GM20431 (cell line): Measurements from ENCODE around the gene LRRC7.
"Not testable (repeated sequence)": the region's sequence is repeated elsewhere in the genome, so short reads cannot be mapped to it uniquely, and the experiment has no call there.

Experiments
- in situ Hi-C: fragments of 300-500 bp; cut with MseI, MboI; formaldehyde crosslinking; loops from one replicate; pipeline ENCODE4 v1.15.0; 2020; ENCODE audit warnings: low sequenced_read_pairs; ENCODE audit not compliant: unreplicated experiment

The LRRC7 gene

DNA sequence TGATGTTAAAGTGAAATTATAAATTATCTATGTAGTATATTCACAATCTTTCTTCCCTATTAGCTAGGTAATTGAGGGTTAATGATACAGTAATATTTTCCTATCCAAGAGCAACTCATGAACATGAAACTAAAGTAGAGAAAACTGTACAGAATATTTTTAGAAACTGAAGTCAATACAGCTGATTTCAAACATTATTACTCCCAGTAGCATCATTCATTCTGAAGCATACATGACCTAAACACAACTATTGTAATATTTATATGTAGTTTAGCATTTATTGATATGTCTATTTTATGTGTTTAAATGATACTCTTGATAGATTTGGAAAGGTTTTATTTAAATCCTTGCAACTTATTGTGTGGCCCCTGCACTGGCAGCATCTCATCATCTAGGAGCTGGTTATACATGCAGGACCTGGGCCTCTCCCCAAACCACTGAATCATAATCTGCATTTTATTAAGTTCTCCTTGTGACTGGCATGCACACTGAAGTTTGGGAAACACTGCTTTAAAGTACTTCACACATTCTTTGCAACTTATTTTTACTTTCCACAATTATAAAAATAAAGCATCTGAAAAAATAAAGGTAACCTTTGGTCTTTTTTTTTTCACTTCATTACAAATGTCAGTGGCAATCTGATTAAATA, 437.8 kb downstream of the LRRC7 start:
- in situ Hi-C loops: no loop called here

DNA sequence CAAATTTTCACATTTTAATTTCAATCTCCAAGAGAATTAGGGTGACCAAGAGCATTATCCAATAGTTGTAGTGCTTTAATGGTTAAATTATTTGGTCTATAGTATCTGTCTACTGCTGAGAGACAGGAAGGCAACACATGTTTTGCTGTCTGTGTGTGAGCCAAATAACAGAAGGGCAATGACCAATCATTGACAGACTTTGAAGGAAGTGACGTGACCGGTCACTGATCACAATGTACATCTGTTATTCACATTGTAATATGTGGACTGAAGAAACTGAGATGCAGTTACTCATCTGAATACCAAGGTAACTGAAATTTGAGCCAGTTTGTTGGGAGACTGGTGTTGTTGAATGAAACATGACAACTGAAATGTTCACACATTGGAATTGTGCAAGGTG, 440.9 kb downstream of the LRRC7 start:
- in situ Hi-C loops: no loop called here

DNA sequence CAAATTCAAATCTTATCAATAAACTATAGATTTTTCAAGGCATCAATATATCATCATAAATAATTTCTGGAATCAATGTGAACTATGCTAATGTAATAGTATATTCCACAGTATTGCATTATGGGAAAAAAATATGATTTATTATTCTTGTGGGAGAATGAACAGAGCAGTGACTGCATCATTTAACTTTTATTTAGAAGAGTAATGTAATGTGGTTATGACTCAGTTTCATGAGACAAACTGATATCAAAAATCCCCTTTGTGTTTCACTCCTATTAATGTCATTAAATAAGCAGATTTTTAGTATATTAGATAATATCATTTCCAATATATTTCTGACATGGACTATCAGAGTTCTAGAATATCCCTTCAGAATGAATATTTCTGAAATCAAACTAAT, 450.0 kb downstream of the LRRC7 start:
- in situ Hi-C loops: no loop called here

DNA sequence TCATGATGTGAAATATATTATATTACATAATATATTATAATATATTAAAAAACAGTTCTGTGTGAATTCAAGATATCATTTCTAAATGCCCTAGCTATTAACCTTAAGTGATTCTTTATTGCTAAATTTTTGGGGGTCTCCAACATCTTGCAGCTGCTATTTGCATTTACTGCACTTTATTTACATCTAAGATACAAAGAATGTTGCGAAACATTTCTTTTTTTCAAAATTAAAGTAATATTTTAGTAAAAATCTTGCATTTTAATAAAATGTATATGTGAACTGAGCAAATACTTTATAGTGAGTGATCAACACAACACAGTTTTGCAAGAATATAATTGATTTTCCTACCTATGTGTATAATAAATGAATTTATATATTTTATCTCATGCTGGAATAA, 456.6 kb downstream of the LRRC7 start:
- in situ Hi-C loops: no loop called here

DNA sequence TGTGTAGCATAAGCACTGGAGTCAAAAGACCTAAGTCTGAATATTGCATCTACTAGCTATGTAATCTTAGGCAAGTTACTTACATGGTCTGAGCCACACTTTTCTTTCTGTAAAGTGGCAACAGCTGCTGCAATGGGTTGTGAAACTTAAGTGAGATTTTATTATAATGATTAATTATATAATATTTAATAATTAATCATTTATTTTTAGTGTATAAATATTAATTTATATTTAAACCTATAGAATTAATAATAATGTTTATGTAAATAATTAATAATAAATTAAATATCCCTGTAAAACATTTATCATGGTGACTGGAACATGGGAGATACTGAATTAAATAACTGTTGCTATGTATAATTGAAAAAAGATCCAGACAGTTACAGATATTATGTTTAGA, 457.3 kb downstream of the LRRC7 start:
- in situ Hi-C loops: no loop called here

DNA sequence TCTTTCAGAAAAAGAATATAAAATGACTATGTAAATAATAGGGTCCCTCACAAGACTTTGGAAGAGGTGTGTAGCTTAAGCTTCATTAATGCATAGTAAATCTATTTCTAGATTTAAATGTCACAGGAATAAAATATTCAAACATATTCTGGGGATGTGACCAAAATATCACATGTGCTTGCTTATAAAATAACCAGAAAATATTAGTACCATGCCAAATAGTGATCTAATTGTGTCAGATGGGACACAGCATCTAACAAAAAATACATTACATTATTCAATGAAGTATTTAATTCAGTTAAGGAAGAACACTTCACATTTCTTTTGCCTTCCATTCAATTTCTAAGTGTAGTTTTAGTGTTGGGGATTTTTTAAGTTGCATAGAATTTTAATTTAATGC, 458.1 kb downstream of the LRRC7 start:
- in situ Hi-C loops: no loop called here

DNA sequence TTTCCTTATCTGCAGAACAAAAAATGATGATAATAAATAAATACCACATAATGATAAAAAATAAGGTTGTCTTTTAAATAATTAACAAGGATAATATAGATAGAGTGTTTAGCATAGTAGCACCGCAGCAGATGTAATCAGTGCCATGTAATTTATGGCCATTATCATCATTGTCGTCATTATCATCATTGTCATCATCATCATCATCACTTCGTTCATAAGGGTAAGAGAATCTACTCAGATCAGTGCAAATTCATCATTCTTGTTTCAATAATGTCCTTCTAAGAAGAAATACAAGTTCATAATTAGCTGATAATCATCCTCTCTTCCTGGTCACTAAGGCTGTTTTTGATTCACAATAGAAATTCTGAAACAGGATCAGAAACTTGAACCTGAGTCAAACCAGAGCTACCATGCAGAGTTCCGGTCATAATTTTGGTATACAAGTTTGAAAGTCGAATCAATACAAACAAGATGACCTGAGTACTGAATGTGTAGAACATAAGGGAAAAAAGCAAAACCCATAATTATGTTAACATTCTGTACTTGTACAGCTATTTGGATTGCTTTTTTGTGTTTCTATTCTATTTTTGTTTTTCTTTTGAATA, 465.6 kb downstream of the LRRC7 start:
- in situ Hi-C loops: no loop called here

DNA sequence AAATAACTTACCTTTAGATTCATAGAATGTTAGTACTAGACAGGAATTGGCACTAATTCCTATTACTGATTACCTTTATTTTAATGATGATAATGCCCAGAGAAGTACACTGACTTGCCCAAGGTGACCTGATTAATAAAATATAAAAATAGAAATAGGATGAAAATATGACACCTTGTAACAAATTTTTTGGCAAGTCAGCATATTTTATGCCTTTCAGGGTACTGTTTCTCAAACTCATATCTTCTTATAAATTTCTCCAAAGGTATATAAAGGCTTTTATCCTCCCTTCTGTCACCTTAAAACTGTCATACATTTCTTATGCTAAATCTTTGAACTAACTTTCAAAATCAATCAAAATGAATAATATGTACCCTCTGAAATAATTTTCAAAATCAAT, 466.2 kb downstream of the LRRC7 start:
- in situ Hi-C loops: no loop called here

DNA sequence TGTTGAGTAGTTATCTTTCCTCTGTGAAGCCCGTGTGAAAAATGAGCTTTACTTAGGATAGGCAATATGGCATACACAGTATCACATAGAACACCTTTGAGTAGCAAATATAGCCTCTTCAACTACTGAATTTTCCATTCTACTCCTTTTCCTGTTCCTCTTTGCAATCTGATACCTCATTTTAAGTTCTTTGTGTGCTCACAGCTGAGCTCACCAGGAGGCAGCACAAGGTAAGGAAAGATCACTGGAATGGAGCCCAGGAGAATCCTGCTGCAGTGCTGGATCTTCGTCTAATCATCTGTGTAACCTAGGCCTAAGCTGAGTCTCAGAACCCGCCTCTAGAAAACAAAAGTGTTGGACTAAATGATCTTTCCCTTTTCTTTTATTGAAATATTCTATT, 466.7 kb downstream of the LRRC7 start:
- in situ Hi-C loops: no loop called here

DNA sequence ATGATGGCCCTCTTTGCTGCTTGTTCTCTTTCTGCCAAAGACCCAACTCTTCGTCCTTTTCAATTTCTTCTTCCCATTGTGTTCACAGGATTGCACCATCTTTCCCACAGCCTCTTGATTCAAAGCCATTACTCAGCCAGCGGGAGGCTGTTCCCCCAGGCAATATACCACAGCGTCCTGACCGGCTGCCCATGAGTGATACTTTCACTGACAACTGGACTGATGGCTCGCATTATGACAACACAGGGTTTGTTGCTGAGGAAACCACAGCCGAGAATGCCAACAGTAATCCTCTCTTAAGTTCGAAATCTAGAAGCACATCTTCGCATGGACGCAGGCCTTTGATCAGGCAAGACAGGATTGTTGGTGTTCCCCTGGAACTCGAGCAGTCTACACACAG, 470.3 kb downstream of the LRRC7 start:
- in situ Hi-C loops: no loop called here

DNA sequence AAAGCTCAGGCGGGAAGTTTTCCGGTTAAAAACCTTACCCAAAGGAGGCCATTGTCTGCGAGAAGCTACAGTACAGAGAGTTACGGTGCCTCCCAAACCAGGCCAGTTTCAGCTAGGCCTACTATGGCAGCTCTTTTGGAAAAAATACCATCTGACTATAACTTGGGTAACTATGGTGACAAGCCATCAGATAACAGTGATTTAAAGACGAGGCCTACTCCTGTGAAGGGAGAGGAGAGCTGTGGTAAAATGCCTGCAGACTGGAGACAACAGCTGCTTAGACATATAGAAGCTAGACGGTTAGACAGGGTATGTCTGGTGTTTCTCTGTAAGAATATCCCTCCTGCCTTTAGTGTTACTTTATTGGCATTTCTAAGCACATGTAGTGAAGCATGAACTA, 471.8 kb downstream of the LRRC7 start:
- in situ Hi-C loops: no loop called here

DNA sequence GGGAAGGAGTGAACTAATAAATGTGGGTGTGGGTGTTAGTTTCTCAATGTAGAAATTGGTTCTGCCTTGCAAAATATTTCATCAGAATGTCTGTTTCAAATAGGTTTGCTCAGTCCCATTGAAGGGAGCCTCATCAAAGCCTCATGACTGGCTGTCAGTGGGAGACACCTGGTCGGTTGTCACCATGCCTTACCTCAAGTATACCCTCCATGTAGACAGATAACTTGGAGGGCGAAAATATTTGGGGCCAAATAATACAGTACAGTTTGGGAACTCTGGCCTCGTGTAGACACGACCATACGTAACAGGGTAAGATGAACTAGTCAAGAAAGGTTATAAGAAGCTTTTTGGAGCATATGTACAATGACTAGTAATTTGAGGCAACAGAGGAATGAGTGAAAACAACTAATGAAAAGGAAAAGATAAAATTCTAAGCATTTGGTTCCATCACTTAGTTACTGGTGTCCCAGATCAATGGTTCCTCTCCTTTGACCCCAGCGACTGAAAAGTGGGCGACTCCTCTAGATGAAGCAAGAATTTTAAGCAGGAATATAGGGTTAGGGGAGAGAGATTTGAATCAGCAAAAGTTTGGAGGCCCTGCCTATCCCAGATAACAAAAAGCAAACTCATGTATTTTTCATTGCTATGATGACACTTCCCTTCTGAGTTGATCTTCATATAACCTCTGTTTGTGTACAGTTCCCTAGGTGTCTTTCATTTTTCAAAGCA, 473.8 kb downstream of the LRRC7 start:
- in situ Hi-C loops: no loop called here

DNA sequence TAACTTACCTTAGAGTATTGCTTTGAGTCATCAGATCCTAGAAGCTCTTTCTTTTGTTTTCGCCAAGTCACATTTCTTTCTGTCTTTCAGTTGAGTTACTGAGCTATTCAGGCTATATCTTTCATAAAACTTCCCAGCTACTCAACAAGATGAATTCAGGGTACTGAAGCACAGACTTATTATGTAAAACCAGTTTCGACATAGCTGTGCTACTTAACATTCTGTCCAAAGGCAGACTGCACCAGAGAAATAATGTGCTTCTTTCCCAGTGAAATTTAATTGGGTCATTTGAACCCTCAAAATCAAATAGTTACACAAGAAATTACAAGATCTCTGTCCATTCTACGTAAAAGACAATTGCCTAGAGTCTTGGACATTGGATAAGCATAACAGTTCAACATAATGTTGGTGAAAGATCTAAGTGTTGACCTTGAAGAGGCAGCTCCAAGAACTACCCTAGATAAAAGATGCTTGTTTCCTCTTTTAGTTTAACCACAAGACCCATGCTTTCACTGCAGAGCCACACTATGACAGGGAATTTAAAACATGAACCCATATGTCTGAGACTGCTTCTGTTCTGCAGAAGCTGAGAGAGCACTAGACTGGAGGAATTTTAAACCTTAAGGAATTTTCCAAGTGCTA, 474.5 kb downstream of the LRRC7 start:
- in situ Hi-C loops: no loop called here

DNA sequence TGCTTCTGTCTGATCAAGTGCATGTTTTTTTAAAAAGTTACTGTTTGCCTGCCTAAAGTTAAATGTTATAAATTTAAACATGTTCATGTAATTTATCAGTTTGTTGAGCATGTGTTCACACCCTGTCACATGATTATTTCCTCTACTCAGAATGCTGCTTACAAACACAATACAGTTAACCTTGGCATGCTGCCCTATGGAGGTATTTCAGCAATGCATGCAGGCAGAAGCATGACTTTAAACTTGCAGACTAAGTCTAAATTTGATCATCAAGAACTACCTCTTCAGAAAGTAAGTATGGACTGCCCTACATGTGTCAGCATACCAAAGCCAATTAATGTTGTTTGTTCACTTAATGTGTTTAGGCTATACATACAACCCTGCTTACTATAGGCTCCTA, 476.1 kb downstream of the LRRC7 start:
- in situ Hi-C loops: no loop called here

DNA sequence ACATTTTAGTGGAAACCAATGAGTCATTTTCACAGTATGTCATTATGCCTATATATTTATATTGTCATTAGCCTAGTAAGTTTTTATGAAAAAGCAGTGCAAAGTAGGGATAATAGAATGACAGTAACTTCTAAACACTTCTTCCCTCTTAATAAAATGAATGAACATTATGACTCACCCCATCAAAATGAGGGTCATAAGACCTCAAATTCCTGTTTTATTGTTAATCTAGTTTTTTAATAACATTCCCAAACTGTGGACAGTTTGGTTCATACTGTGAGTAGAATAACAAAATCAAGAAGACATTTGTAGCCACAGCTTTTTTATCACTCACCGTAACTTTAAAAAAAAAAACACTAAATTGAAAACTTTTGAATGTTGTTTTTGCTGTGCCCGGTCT, 477.1 kb downstream of the LRRC7 start:
- in situ Hi-C loops: no loop called here

DNA sequence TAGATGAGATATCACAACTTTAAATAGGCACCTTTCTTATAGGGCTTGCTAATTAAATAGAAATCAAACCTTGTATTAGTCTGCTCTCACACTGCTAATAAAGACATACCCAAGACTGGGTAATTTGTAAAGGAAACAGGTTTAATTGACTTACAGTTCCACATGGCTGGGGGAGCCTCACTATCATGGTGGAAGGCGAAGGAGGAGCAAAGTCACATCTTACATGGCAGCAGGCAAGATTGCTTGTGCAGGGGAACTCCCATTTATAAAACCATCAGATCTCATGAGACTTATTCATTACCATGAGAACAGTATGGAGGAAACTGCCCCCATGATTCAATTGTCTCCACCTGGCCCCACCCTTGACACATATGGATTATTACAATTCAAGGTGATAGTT, 477.9 kb downstream of the LRRC7 start:
- in situ Hi-C loops: not testable (repeated sequence)

DNA sequence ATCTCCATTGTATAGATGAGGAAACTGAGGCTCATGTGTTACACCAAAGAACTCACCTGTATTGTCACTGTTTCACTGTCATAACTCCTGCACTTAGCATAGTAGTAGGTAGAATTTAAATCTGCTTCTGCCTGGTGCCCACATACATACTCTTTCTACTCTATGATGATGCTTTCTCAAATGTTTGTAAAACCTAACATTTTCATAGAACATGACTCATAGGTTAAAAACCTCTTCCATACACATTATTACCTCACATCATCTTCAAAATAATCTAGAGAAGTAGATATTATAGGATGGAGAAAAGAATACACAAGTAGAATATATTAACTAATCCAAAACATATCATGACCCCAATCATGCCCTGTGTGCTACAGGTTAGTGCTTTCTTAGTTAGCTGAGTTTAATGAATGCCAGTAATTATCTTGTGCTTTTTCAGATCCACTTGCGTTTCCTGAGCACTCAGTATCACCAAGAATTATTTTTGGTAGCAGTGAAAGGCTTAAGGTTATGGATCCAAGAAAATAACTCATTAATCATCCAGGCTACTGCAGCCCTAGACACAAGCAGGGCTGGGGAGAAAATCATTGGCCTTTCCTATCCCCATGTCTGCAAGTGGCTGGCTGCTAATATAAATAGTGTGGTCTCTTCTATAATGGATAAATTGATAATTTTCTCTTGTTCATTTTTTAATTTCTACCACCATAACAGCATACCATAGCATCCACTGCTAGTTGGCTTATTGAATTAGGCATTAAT, 480.8 kb downstream of the LRRC7 start:
- in situ Hi-C loops: no loop called here

DNA sequence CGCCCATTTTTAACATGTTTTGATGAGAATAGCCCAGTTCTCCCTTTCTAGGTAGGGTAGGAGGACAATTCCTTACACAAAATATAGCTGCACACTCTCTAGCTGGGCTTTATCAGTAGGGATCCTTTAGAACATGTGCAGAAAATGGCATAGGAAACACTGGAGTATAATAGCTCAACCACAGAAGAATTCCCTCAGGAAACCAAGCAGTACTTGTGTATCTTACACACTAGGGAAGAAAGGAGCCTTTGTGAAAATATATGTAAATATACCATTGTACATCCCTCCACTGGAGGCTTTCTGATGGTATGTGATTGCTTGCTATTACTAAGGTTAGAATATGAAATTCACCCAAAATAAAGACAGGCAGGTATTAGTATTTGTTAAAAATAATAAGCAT, 484.2 kb downstream of the LRRC7 start:
- in situ Hi-C loops: no loop called here

DNA sequence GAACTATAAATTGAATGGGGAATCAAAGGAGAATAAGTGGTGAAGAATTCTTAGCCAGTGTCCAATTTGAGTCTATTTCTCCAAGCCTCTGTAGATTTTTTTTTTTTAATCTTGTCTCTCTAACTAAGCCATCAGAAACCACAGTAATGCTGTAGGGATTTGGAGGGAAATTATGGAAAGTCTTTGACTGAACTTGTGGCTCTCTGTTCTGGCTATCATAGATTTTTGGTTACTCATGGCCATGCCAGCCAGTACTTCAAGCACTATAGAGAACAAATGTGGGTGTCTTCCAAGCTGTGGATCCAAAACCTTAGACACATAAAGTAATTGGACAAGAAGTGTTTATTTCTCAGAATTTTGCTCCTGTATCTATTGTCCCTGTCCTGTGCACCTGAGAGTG, 489.8 kb downstream of the LRRC7 start:
- in situ Hi-C loops: no loop called here

DNA sequence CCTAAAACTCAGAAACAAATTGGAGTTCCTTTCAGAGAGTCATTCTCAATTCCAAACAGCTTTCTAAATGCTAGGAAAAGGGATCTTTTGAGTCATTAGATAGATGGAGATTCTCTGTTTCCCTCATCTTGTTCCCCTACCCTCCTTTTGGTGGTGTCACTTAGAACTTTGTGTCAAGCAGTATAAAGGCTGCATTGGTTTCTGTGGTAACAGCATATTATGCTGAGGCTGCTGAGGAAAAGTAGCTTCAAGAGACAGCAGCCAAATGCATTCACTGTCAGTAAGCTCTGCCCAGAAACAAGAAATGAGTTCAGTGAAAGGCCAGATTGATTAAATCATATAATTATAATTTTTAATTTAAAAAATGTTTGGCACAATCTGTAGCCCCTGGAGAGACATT, 493.5 kb downstream of the LRRC7 start:
- in situ Hi-C loops: no loop called here

DNA sequence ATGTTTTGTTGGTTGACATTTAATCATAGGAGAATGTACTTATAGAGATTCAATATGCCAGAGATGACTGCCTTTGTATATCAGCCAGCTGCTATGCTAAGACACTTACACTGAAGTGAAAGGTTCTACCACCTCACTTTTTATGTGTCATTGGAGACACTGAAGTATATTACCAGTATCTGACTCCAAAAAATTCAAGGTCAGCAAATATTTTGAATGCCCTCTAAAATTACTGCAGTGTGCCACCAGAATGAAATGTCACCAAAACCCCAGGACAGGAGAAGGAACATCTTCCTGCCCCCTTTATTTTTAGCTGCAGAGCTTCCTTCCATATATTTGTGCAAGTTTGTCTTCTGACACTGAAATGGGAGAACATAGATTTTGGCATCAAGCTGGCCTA, 496.1 kb downstream of the LRRC7 start:
- in situ Hi-C loops: no loop called here
